HepG2 (cell line): ENCODE results near the gene STX7. TPM values are rescaled to one million over a fixed set of nuclear protein-coding genes. Genes with fewer than 3 reads are reported as not detected.

Experiments used
- ATAC-seq: fragments of 200-7000 bp; cut with Tn5 transposase; 3 replicates; pipeline ENCODE4 v1.9.1; 2020; ENCODE audit warnings: mild to moderate bottlenecking, moderate library complexity
- BruUV-seq: library from RNA; stranded (reverse); fragments of 400-500 nt; replicated peaks from 2 replicates; lab custom pipeline; 2021; lab: Mats Ljungman, UMichigan
- CTCF ChIA-PET: fragments of 300-600 bp; formaldehyde crosslinking; extraction: SDS; loops from one replicate; lab custom pipeline; 2021; ENCODE audit warnings: low total read pairs, inconsistent platforms, low intra/inter-chr PET ratio; lab: Yijun Ruan, JAX
- POLR2A ChIA-PET: fragments of 350-600 bp; sonication (Branson Sonifier 250); formaldehyde crosslinking; loops from one replicate; lab custom pipeline; 2020; ENCODE audit warnings: antibody characterized with exemption, inconsistent platforms; lab: Yijun Ruan, JAX
- DNase-seq: peaks from one replicate; pipeline ENCODE4 v3.0.0-alpha.2; 2015; ENCODE audit warnings: low spot score
- FAIRE-seq: peaks from 3 replicates; lab custom pipeline; 2011; peaks lifted over from hg19 to GRCh38; lab: Jason Lieb, UNC
- H2AFZ ChIP-seq: one replicate; pipeline ENCODE4 v1.6.1; 2011; ENCODE audit warnings: low read length, inconsistent platforms
- H3K27ac ChIP-seq: fragments of 300-600 bp; 3 replicates; pipeline ENCODE4 v1.8.0; 2011; ENCODE audit warnings: mixed run types, mild to moderate bottlenecking, mixed read lengths, low read length, inconsistent platforms; ENCODE audit not compliant: insufficient read depth; ENCODE audit errors: extremely low read length
- H3K27me3 ChIP-seq, 2 experiments: fragments of 200-600 bp in 1 of 2; 2 replicates in 1 of 2; 3 replicates in 1 of 2; pipeline versions ENCODE4 v1.6.0 to v1.8.0; 2011; ENCODE audit warnings: low read length in 2 of 2, mild to moderate bottlenecking in 2 of 2, moderate library complexity in 2 of 2, inconsistent platforms in 1 of 2; ENCODE audit not compliant: insufficient read depth in 2 of 2, control insufficient read depth in 1 of 2
- H3K36me3 ChIP-seq, 2 experiments: fragments of 200-600 bp in 1 of 2; replicated peaks in 1 of 2; 2 replicates in 1 of 2; 3 replicates in 1 of 2; pipeline versions ENCODE4 v1.5.1 to v1.8.0; 2011; ENCODE audit warnings: low read length in 2 of 2, inconsistent platforms in 1 of 2; ENCODE audit not compliant: insufficient read depth in 2 of 2, control insufficient read depth in 1 of 2
- H3K4me1 ChIP-seq: 2 replicates; pipeline ENCODE4 v1.5.1; 2012; ENCODE audit warnings: low read length, inconsistent platforms; ENCODE audit not compliant: insufficient read depth
- H3K4me2 ChIP-seq: 2 replicates; pipeline ENCODE4 v1.6.0; 2011; ENCODE audit warnings: low read depth, low read length, inconsistent platforms
- H3K4me3 ChIP-seq, 3 experiments: fragments of 200-600 bp in 1 of 3; sonication (generic), shearing (Covaris generic) in 1 of 3; replicated peaks in 1 of 3; 2 replicates each; pipeline ENCODE4 v1.5.1; 2011 to 2016; ENCODE audit warnings: low read length in 3 of 3, inconsistent platforms in 2 of 3, low read depth in 2 of 3, mild to moderate bottlenecking in 2 of 3, control low read depth in 1 of 3, mixed read lengths in 1 of 3; ENCODE audit not compliant: insufficient read depth in 1 of 3
- H3K79me2 ChIP-seq: one replicate; pipeline ENCODE4 v1.6.1; 2011; ENCODE audit warnings: low read length, inconsistent platforms; ENCODE audit not compliant: insufficient read depth
- H3K9ac ChIP-seq: 2 replicates; pipeline ENCODE4 v1.6.0; 2011; ENCODE audit warnings: mild to moderate bottlenecking, low read depth, low read length, inconsistent platforms; ENCODE audit not compliant: insufficient read depth
- H3K9me3 ChIP-seq: 2 replicates; pipeline ENCODE4 v1.5.1; 2012; ENCODE audit warnings: mild to moderate bottlenecking, low read length
- H4K20me1 ChIP-seq: 2 replicates; pipeline ENCODE4 v1.6.0; 2011; ENCODE audit warnings: inconsistent platforms, mild to moderate bottlenecking, low read length, moderate library complexity; ENCODE audit not compliant: insufficient read depth
- ZBTB33 ChIP-seq: sonication (generic); formaldehyde crosslinking; IDR thresholded peaks from 2 replicates; pipeline ENCODE4 v1.4.0; 2020; ENCODE audit warnings: missing genetic modification reagents
- ZNF142 ChIP-seq: sonication (generic); formaldehyde crosslinking; IDR thresholded peaks from 2 replicates; pipeline ENCODE4 v1.4.0; 2020; ENCODE audit warnings: missing genetic modification reagents
- ZNF263 ChIP-seq: sonication (generic); formaldehyde crosslinking; IDR thresholded peaks from 2 replicates; pipeline ENCODE4 v1.4.0; 2020; ENCODE audit warnings: missing genetic modification reagents
- WGBS: methylation state at CpG from one replicate; pipeline ENCODE4 v1.1.6; 2017; ENCODE audit warnings: low lambda C conversion rate; 5-methylcytosine and 5-hydroxymethylcytosine counted together
- in situ Hi-C: cut with HindIII; loops from 2 replicates; pipeline ENCODE4 v1.10.0; 2017; ENCODE audit warnings: low pct_unique_long_range_greater_than_20kb; ENCODE audit not compliant: extremely low pct_ligation_motif_present
- intact Hi-C: fragments of 100-400 bp; cut with micrococcal nuclease; formaldehyde crosslinking; loops from one replicate; pipeline ENCODE4 v1.10.0; 2022; ENCODE audit not compliant: unreplicated experiment
- polyA plus RNA-seq, 8 experiments: library from polyadenylated mRNA; depleted of rRNA in 3 of 8; stranded (reverse) in 7 of 8; unstranded in 1 of 8; fragments of >200 nt; fragmentation: Illumina TruSeq in 4 of 8; extraction: Trizol in 4 of 8; gene quantifications; 2 replicates each; pipeline versions ENCODE4 v1.2.1 to v1.2.3, GENCODE V29; 2011 to 2016; ENCODE audit warnings: low read depth in 4 of 8, missing spikeins in 1 of 8, mixed read lengths in 1 of 8; ENCODE audit not compliant: insufficient read depth in 1 of 8
- total RNA-seq, 5 experiments: library from RNA; depleted of rRNA; stranded (reverse); fragments of >200 nt; fragmentation: Illumina TruSeq; extraction: Trizol; gene quantifications; 2 replicates each; pipeline ENCODE4 v1.2.3, GENCODE V29; 2016; ENCODE audit warnings: low read depth in 1 of 5

Gene STX7
- total and polyA plus RNA-seq, 2 of the 13 experiments (the other 11 are each of a cell fraction or from before 2014, with no cell fraction given), result 28.0 to 34.7 TPM

GRCh38 chr6:132482581-132482980 is 30.3 kb downstream of the STX7 start:
- WGBS, result 97% methylated on average over 2 of the region's 2 CpGs
- TF ChIP-seq ZBTB33, result no peak
- no peak for TF ChIP-seq ZNF142 (CRISPR knock-in tag)
- no peak for TF ChIP-seq ZNF263
- TF ChIP-seq, all 625 proteins: peak for 0
- ATAC-seq, result no peak
- Histone ChIP-seq H3K4me3 (no peak overlapping the region), H2AFZ (no peak overlapping the region), H3K79me2 (no peaks in the 10 kb centered on the region), H3K9ac (no peak overlapping the region), H3K4me2 (no peak overlapping the region), H3K4me1 (no peaks in the 10 kb centered on the region), H3K27ac (no peak overlapping the region), H3K36me3 (0 out of 5 replicates have a peak, but pooled peaks cover 0 to 2% of the 10 kb centered on the region in 2 experiments), H3K9me3 (no peaks in the 10 kb centered on the region), H3K27me3 (no peaks in the 10 kb centered on the region), H4K20me1 (peaks cover 16% of the 10 kb centered on the region)
- POLR2A ChIA-PET, result no interaction called here
- intact Hi-C loops (loop anchor here (5.0 to 10.0 kb wide), 2 partner anchors 80 to 558 kb away; partner anchors contain the start of gene MOXD1), in situ Hi-C loops (loop anchor here (5.0 to 10.0 kb wide), 2 partner anchors 180 to 558 kb away; no protein-coding TSS in a partner anchor)
- FAIRE-seq, result no peak
- no TSS peak for BruUV-seq
- DNase-seq, result no peak
- CTCF ChIA-PET, result interaction anchor here (3.1 to 3.6 kb wide), 2 partner anchors 182 to 203 kb away, joined by 82 to 88 read pairs; no protein-coding TSS in a partner anchor
